HCT116 (cell line): ENCODE measurements around the gene PLVAP. TPM values are rescaled to one million over a fixed set of nuclear protein-coding genes. Genes with fewer than 3 reads are reported as not detected.

Source experiments
- ATF3 ChIP-seq: IDR thresholded peaks from 2 replicates; pipeline ENCODE4 v1.6.1; 2012
- CTCF ChIP-seq, 3 experiments: fragments of 200-600 bp in 1 of 3; sonication (generic) in 1 of 3; IDR thresholded peaks in 2 of 3; conservative IDR thresholded peaks in 1 of 3; 2 replicates each; pipeline ENCODE4 v1.5.1; 2012 to 2017; ENCODE audit warnings: low read depth in 2 of 3, low read length in 2 of 3, antibody characterized with exemption in 1 of 3, borderline replicate concordance in 1 of 3, control low read depth in 1 of 3, mild to moderate bottlenecking in 1 of 3, mixed read lengths in 1 of 3, mixed run types in 1 of 3, moderate library complexity in 1 of 3; ENCODE audit not compliant: insufficient read depth in 1 of 3
- EGR1 ChIP-seq: IDR thresholded peaks from 2 replicates; pipeline ENCODE4 v1.6.1; 2012; ENCODE audit warnings: low read depth
- EZH2 ChIP-seq: fragments of 200-600 bp; sonication (generic); IDR thresholded peaks from 2 replicates; pipeline ENCODE4 v1.6.1; 2017; ENCODE audit warnings: antibody characterized with exemption, mixed run types
- EZH2phosphoT487 ChIP-seq: fragments of 200-600 bp; IDR thresholded peaks from 2 replicates; pipeline ENCODE4 v1.6.1; 2018; ENCODE audit warnings: antibody characterized with exemption, borderline replicate concordance
- FOSL1 ChIP-seq: IDR thresholded peaks from 2 replicates; pipeline ENCODE4 v1.6.1; 2012; ENCODE audit warnings: low read depth
- JUND ChIP-seq: IDR thresholded peaks from 2 replicates; pipeline ENCODE4 v1.6.1; 2012
- MAX ChIP-seq: IDR thresholded peaks from 2 replicates; pipeline ENCODE4 v1.6.1; 2012
- POLR2AphosphoS5 ChIP-seq: IDR thresholded peaks from 2 replicates; pipeline ENCODE4 v1.6.1; 2011; ENCODE audit warnings: mild to moderate bottlenecking, low read depth, low read length, moderate library complexity
- SIN3A ChIP-seq: IDR thresholded peaks from 2 replicates; pipeline ENCODE4 v1.6.1; 2012; ENCODE audit warnings: low read depth
- SRF ChIP-seq: IDR thresholded peaks from 2 replicates; pipeline ENCODE4 v1.6.1; 2012; ENCODE audit warnings: low read depth
- TCF7L2 ChIP-seq: IDR thresholded peaks from 2 replicates; pipeline ENCODE4 v1.7.0; 2011; ENCODE audit warnings: borderline replicate concordance, inconsistent platforms; ENCODE audit not compliant: insufficient read depth, insufficient read length; ENCODE audit errors: extremely low read depth
- ZFX ChIP-seq: fragments of 450-650 bp; IDR thresholded peaks from 2 replicates; pipeline ENCODE4 v1.6.1; 2017
- ZNF274 ChIP-seq: fragments of 200-500 bp; sonication (Bioruptor generic); IDR thresholded peaks from 2 replicates; pipeline ENCODE4 v1.6.1; 2014; ENCODE audit warnings: mild to moderate bottlenecking, low read depth, low read length, inconsistent platforms
- total RNA-seq: library from RNA; stranded (reverse); gene quantifications from one replicate; pipeline ENCODE4 v1.2.1, GENCODE V29; 2021; ENCODE audit not compliant: unreplicated experiment
- TF ChIP-seq, protein P1 (sequence below): IDR thresholded peaks from 2 replicates; pipeline ENCODE4 v1.6.1; 2011; ENCODE audit warnings: mild to moderate bottlenecking, low read length, moderate library complexity; ENCODE audit not compliant: insufficient replicate concordance; ENCODE audit errors: extremely low read depth

The PLVAP gene
- total RNA-seq, 1 experiment from 2014 or later: 0.47 TPM

DNA sequence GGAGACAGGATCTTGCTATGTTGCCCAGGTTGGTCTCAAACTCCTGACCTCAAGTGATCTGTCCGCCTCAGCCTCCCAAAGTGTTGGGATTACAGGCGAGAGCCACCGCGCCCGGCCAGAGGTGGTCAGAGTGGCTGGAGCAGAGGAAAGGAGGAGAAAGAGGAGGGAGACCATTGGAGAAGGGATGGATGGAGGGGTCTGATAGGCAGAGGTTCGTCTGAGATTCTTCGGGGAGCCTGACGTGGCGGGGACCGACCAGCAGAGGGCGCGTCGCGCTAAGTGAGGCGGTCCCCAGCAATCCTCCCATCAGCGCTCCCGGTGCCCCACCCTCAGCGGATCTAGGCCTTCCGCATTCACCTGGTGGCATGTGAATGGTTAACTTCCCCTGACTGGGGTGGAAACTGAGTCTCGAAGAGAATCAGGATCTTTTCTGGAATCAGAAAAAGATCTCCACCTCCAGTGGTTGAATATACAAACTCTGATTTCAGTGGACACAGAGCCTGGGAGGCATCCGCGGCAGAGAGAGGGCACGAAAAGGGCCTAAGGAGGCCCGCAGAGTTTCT lies 31.0 kb downstream of the PLVAP start (continued):
- TF ChIP-seq, protein P1, sequence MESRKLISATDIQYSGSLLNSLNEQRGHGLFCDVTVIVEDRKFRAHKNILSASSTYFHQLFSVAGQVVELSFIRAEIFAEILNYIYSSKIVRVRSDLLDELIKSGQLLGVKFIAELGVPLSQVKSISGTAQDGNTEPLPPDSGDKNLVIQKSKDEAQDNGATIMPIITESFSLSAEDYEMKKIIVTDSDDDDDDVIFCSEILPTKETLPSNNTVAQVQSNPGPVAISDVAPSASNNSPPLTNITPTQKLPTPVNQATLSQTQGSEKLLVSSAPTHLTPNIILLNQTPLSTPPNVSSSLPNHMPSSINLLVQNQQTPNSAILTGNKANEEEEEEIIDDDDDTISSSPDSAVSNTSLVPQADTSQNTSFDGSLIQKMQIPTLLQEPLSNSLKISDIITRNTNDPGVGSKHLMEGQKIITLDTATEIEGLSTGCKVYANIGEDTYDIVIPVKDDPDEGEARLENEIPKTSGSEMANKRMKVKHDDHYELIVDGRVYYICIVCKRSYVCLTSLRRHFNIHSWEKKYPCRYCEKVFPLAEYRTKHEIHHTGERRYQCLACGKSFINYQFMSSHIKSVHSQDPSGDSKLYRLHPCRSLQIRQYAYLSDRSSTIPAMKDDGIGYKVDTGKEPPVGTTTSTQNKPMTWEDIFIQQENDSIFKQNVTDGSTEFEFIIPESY: no peak
- TF ChIP-seq EZH2: no peak
- peak; percentile 39; the same call in 1 of the 2 replicates for TF ChIP-seq ZFX
- no peak for TF ChIP-seq JUND
- no peak for TF ChIP-seq EGR1
- TF ChIP-seq POLR2AphosphoS5: no peak
- no peak for TF ChIP-seq FOSL1
- TF ChIP-seq EZH2phosphoT487: no peak
- no peak for TF ChIP-seq ATF3
- no peak for TF ChIP-seq SIN3A
- TF ChIP-seq TCF7L2: no peak
- no peak for TF ChIP-seq ZNF274
- no peak for TF ChIP-seq SRF
- peak in 2 of 3 experiments; percentile 83 to 91 for TF ChIP-seq CTCF (IDR thresholded peaks at IDR 0.05 in 2 of 3, conservative IDR thresholded peaks at IDR 0.05 in 1 of 3; ENCODE audit: borderline replicate concordance in 1 of 3, insufficient read depth in 1 of 3, low read depth in 2 of 3, low read length in 2 of 3)
- no peak for TF ChIP-seq MAX
